H1 (cell line): ENCODE results near the gene RUFY3. TPM values are rescaled to one million over a fixed set of nuclear protein-coding genes. Genes with fewer than 3 reads are reported as not detected.
A peak's percentile ranks its signal among the peaks of the same experiment; 100 is the strongest.

Experiments used
- CBX5 ChIP-seq: fragments of 300-800, 300-1000 bp; sonication (generic); IDR thresholded peaks from 2 replicates; pipeline ENCODE4 v1.7.1; 2016; ENCODE audit warnings: antibody characterized with exemption, low read length, low read depth
- EZH2 ChIP-seq: fragments of 200-600 bp; sonication (generic); IDR thresholded peaks from 2 replicates; pipeline ENCODE4 v1.7.1; 2012; ENCODE audit warnings: low read depth, mild to moderate bottlenecking, moderate library complexity, low read length, inconsistent platforms; ENCODE audit not compliant: severe bottlenecking
- NRF1 ChIP-seq: IDR thresholded peaks from 2 replicates; pipeline ENCODE4 v1.6.1; 2011; ENCODE audit warnings: mild to moderate bottlenecking, low read depth, low read length, improper control_type of control experiment
- PHF8 ChIP-seq: fragments of 200-600 bp; sonication (generic); conservative IDR thresholded peaks from 2 replicates; pipeline ENCODE4 v1.7.1; 2012; ENCODE audit warnings: low read depth, mild to moderate bottlenecking, inconsistent platforms, low read length, moderate library complexity
- SIX5 ChIP-seq: IDR thresholded peaks from 2 replicates; pipeline ENCODE4 v1.6.1; 2011; ENCODE audit warnings: mild to moderate bottlenecking, low read depth, low read length
- TAF1 ChIP-seq: IDR thresholded peaks from 2 replicates; pipeline ENCODE4 v1.6.1; 2011; ENCODE audit warnings: mild to moderate bottlenecking, low read depth, low read length
- polyA plus RNA-seq, 7 experiments: library from polyadenylated mRNA; depleted of rRNA in 3 of 7; stranded (reverse) in 5 of 7; unstranded in 2 of 7; fragments of >200 nt in 5 of 7; fragments of 200-250 nt in 2 of 7; gene quantifications; 1 replicate in 5 of 7; 2 replicates in 1 of 7; 4 replicates in 1 of 7; pipeline versions ENCODE4 v1.2.1 to v1.2.3, GENCODE V29; 2011 to 2013; ENCODE audit warnings: missing spikeins in 2 of 7, mixed read lengths in 2 of 7
- total RNA-seq: library from RNA; stranded (reverse); fragmentation: NEBNext Ultra II Directional; extraction: Animal tissue kit (Norgen Biotek cat#: 25700); gene quantifications from 2 replicates; pipeline ENCODE4 v1.2.1, GENCODE V29; 2021
- TF ChIP-seq, protein P1 (sequence below): fragments of 300-600 bp; sonication (generic); IDR thresholded peaks from 2 replicates; pipeline ENCODE4 v1.7.1; 2012; ENCODE audit warnings: low read length, moderate library complexity, mild to moderate bottlenecking, inconsistent platforms; ENCODE audit not compliant: insufficient replicate concordance
- TF ChIP-seq, protein P2 (sequence below): IDR thresholded peaks from 2 replicates; pipeline ENCODE4 v1.6.1; 2012; ENCODE audit warnings: inconsistent platforms
- TF ChIP-seq, protein P3 (sequence below): IDR thresholded peaks from 2 replicates; pipeline ENCODE4 v1.6.1; 2012; ENCODE audit warnings: inconsistent platforms

RUFY3 gene
- total and polyA plus RNA-seq, 2 of the 8 experiments (the other 6 are each of a cell fraction or from before 2014, with no cell fraction given), result 7.8 to 33.1 TPM

DNA sequence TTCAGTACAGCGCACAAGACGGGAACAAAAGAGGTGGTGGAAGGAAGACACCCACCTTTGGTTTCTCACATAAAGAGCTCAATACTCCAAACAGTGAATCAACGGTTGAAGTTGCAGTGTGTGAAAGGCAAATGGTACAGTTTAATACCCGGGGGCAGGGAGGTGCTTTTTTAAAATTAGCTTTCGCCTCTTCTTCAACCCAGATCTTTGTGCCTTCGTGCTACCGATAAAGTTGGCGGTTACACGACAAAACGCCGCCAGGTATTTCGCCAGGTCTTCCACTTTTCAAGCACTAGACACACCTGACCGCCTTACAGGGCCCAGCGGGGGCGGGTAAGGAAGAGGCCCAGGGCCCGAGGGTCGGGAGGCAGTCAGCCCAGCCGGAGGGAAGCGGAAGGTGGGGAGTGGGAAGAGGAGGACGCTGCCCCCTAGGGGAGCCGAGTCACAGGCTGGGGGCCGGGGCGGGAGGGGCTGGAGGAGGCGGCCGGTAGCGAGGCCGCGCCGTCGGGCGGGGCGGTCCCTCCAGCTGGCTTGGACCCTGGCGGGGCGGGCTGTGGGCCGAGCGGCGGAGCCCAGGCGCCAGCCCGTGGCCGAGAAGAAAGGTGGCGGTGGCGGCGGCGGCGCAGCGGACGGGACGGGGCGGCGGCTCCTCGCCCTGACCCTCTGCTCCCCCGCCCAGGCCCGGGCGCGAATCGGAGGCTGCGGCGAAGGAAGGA lies 17.4 kb upstream of the RUFY3 start (continued):
- TF ChIP-seq, protein P1, sequence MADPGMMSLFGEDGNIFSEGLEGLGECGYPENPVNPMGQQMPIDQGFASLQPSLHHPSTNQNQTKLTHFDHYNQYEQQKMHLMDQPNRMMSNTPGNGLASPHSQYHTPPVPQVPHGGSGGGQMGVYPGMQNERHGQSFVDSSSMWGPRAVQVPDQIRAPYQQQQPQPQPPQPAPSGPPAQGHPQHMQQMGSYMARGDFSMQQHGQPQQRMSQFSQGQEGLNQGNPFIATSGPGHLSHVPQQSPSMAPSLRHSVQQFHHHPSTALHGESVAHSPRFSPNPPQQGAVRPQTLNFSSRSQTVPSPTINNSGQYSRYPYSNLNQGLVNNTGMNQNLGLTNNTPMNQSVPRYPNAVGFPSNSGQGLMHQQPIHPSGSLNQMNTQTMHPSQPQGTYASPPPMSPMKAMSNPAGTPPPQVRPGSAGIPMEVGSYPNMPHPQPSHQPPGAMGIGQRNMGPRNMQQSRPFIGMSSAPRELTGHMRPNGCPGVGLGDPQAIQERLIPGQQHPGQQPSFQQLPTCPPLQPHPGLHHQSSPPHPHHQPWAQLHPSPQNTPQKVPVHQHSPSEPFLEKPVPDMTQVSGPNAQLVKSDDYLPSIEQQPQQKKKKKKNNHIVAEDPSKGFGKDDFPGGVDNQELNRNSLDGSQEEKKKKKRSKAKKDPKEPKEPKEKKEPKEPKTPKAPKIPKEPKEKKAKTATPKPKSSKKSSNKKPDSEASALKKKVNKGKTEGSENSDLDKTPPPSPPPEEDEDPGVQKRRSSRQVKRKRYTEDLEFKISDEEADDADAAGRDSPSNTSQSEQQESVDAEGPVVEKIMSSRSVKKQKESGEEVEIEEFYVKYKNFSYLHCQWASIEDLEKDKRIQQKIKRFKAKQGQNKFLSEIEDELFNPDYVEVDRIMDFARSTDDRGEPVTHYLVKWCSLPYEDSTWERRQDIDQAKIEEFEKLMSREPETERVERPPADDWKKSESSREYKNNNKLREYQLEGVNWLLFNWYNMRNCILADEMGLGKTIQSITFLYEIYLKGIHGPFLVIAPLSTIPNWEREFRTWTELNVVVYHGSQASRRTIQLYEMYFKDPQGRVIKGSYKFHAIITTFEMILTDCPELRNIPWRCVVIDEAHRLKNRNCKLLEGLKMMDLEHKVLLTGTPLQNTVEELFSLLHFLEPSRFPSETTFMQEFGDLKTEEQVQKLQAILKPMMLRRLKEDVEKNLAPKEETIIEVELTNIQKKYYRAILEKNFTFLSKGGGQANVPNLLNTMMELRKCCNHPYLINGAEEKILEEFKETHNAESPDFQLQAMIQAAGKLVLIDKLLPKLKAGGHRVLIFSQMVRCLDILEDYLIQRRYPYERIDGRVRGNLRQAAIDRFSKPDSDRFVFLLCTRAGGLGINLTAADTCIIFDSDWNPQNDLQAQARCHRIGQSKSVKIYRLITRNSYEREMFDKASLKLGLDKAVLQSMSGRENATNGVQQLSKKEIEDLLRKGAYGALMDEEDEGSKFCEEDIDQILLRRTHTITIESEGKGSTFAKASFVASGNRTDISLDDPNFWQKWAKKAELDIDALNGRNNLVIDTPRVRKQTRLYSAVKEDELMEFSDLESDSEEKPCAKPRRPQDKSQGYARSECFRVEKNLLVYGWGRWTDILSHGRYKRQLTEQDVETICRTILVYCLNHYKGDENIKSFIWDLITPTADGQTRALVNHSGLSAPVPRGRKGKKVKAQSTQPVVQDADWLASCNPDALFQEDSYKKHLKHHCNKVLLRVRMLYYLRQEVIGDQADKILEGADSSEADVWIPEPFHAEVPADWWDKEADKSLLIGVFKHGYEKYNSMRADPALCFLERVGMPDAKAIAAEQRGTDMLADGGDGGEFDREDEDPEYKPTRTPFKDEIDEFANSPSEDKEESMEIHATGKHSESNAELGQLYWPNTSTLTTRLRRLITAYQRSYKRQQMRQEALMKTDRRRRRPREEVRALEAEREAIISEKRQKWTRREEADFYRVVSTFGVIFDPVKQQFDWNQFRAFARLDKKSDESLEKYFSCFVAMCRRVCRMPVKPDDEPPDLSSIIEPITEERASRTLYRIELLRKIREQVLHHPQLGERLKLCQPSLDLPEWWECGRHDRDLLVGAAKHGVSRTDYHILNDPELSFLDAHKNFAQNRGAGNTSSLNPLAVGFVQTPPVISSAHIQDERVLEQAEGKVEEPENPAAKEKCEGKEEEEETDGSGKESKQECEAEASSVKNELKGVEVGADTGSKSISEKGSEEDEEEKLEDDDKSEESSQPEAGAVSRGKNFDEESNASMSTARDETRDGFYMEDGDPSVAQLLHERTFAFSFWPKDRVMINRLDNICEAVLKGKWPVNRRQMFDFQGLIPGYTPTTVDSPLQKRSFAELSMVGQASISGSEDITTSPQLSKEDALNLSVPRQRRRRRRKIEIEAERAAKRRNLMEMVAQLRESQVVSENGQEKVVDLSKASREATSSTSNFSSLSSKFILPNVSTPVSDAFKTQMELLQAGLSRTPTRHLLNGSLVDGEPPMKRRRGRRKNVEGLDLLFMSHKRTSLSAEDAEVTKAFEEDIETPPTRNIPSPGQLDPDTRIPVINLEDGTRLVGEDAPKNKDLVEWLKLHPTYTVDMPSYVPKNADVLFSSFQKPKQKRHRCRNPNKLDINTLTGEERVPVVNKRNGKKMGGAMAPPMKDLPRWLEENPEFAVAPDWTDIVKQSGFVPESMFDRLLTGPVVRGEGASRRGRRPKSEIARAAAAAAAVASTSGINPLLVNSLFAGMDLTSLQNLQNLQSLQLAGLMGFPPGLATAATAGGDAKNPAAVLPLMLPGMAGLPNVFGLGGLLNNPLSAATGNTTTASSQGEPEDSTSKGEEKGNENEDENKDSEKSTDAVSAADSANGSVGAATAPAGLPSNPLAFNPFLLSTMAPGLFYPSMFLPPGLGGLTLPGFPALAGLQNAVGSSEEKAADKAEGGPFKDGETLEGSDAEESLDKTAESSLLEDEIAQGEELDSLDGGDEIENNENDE, result no peak
- TF ChIP-seq PHF8 (no peak), EZH2 (no peak), NRF1 (no peak), SIX5 (no peak), TAF1 (peak; percentile 50; the same call in 1 of the 2 replicates), CBX5 (no peak)
- TF ChIP-seq, protein P2, sequence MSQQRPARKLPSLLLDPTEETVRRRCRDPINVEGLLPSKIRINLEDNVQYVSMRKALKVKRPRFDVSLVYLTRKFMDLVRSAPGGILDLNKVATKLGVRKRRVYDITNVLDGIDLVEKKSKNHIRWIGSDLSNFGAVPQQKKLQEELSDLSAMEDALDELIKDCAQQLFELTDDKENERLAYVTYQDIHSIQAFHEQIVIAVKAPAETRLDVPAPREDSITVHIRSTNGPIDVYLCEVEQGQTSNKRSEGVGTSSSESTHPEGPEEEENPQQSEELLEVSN, result no peak
- TF ChIP-seq, protein P3, sequence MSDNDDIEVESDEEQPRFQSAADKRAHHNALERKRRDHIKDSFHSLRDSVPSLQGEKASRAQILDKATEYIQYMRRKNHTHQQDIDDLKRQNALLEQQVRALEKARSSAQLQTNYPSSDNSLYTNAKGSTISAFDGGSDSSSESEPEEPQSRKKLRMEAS, result peak; percentile 43
